ENCODE measurements around the gene MYL9.

The MYL9 gene

DNA sequence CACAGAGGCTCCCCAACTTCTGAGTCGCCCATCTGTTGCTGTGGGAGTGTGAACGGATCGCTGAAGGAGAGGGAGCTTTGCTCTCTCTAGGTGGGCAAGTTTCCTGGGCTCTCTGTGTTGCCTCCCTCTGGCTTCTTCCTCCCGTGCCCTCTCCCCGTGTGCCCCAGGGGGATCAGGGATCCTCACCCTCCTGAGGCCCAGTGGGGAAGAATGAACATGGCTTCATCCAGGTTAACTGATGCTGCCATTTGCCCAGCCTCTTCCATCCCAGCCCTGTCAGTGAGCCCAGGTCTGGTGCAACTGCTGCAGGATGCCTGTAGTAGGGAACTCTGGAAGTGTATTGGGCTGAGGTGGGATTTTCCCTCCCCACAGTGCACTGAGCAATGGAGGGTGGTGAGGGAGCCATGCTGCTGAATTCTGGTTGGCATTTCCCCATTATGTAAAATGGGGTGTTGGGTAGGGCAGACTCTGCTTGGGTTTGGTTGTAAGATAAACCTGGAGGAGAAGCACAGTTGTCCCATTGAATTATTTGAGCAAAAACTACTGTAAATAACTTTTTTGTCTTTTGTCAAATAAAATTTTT is 52.1 kb downstream of the MYL9 start:
- H3K9me3 ChIP-seq = no peaks in the 10 kb centered on the region
- in situ Hi-C loops (cut with MboI; ENCODE audit: low sequenced_read_pairs) = no loop called here
- H3K27me3 ChIP-seq (ENCODE audit: low read depth) = no peaks in the 10 kb centered on the region
- no peak for DNase-seq (ENCODE audit: low spot score in 2 of 2)
- peaks cover 5% of the 10 kb centered on the region for H3K4me1 ChIP-seq
- H3K36me3 ChIP-seq (replicated peaks) = peaks cover 42% of the 10 kb centered on the region
- no peak overlapping the region for H3K4me3 ChIP-seq

- 0 out of 2 replicates have a peak, but pooled peaks cover 2% of the 10 kb centered on the region for H3K36me3 ChIP-seq (replicated peaks)
- H3K4me3 ChIP-seq = no peak overlapping the region
- peaks cover 1% of the 10 kb centered on the region for H3K4me1 ChIP-seq
- in situ Hi-C loops (cut with MboI; ENCODE audit: low sequenced_read_pairs) = loop anchor here (5.0 kb wide), 1 partner anchor 43 kb away; no protein-coding TSS in a partner anchor
- DNase-seq (ENCODE audit: low spot score in 2 of 2) = no peak
- no peaks in the 10 kb centered on the region for H3K27me3 ChIP-seq (ENCODE audit: low read depth)
- H3K9me3 ChIP-seq = no peaks in the 10 kb centered on the region
Observed at GRCh38 chr20:36599912-36600345, 58.6 kb downstream of the MYL9 start.

Data from HAP-1 (cell line).